Keratinocyte (primary cell): ENCODE measurements around the gene KCNQ1OT1.

Experiments used
- CTCF ChIP-seq, 3 experiments: IDR thresholded peaks in 1 of 3; conservative IDR thresholded peaks in 1 of 3; optimal IDR thresholded peaks in 1 of 3; 2 replicates in 2 of 3; 3 replicates in 1 of 3; pipeline versions ENCODE3 to v1.5.1; 2011; ENCODE audit warnings: low read length in 3 of 3, mild to moderate bottlenecking in 3 of 3, moderate library complexity in 2 of 3, control low read depth in 1 of 3, inconsistent platforms in 1 of 3; ENCODE audit not compliant: insufficient read depth in 2 of 3; ENCODE audit errors: extremely low read depth in 1 of 3
- EZH2 ChIP-seq: IDR thresholded peaks from one replicate; pipeline ENCODE4 v1.6.1; 2012; ENCODE audit warnings: inconsistent platforms, mild to moderate bottlenecking, low read length, moderate library complexity

GRCh38 chr11:2713661-2714462 lies 14.1 kb upstream of the KCNQ1OT1 start:
- TF ChIP-seq EZH2 (no peak), CTCF (optimal IDR thresholded peaks at IDR 0.05 in 1 of 3, IDR thresholded peaks at IDR 0.05 in 1 of 3, conservative IDR thresholded peaks at IDR 0.05 in 1 of 3; ENCODE audit: extremely low read depth in 1 of 3, insufficient read depth in 2 of 3, low read length in 3 of 3) (no peak)
